ENCODE measurements around the gene DIS3L2.

The DIS3L2 gene

DNA sequence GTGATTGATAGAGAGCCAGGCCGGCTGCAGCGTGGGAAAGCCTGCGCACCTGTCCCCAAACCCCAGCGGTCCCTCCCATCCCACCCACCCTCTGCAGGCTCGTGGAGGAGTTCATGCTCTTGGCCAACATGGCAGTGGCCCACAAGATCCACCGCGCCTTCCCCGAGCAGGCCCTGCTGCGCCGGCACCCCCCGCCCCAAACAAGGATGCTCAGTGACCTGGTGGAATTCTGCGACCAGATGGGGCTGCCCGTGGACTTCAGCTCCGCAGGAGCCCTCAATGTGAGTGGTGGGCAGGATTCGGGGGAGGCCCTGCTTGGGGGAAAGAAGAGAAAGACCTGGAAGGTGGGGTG lies 368.2 kb downstream of the DIS3L2 start:
- TF ChIP-seq TAF1 (IDR thresholded peaks at IDR 0.05; ENCODE audit: borderline replicate concordance, insufficient read depth, low read length) (no peak), FOXP2 (optimal IDR thresholded peaks at IDR 0.05; ENCODE audit: borderline replicate concordance, extremely low read depth, extremely low read length, insufficient read depth) (no peak), SIN3A (IDR thresholded peaks at IDR 0.05; ENCODE audit: borderline replicate concordance, insufficient read depth, low read length) (no peak), POLR2AphosphoS5 (IDR thresholded peaks at IDR 0.05; ENCODE audit: low read depth, low read length) (no peak)
- TF ChIP-seq, protein P1, sequence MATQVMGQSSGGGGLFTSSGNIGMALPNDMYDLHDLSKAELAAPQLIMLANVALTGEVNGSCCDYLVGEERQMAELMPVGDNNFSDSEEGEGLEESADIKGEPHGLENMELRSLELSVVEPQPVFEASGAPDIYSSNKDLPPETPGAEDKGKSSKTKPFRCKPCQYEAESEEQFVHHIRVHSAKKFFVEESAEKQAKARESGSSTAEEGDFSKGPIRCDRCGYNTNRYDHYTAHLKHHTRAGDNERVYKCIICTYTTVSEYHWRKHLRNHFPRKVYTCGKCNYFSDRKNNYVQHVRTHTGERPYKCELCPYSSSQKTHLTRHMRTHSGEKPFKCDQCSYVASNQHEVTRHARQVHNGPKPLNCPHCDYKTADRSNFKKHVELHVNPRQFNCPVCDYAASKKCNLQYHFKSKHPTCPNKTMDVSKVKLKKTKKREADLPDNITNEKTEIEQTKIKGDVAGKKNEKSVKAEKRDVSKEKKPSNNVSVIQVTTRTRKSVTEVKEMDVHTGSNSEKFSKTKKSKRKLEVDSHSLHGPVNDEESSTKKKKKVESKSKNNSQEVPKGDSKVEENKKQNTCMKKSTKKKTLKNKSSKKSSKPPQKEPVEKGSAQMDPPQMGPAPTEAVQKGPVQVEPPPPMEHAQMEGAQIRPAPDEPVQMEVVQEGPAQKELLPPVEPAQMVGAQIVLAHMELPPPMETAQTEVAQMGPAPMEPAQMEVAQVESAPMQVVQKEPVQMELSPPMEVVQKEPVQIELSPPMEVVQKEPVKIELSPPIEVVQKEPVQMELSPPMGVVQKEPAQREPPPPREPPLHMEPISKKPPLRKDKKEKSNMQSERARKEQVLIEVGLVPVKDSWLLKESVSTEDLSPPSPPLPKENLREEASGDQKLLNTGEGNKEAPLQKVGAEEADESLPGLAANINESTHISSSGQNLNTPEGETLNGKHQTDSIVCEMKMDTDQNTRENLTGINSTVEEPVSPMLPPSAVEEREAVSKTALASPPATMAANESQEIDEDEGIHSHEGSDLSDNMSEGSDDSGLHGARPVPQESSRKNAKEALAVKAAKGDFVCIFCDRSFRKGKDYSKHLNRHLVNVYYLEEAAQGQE (IDR thresholded peaks at IDR 0.05; ENCODE audit: insufficient read depth in 1 of 2, low read depth in 2 of 2, low read length in 2 of 2) = no peak

DNA sequence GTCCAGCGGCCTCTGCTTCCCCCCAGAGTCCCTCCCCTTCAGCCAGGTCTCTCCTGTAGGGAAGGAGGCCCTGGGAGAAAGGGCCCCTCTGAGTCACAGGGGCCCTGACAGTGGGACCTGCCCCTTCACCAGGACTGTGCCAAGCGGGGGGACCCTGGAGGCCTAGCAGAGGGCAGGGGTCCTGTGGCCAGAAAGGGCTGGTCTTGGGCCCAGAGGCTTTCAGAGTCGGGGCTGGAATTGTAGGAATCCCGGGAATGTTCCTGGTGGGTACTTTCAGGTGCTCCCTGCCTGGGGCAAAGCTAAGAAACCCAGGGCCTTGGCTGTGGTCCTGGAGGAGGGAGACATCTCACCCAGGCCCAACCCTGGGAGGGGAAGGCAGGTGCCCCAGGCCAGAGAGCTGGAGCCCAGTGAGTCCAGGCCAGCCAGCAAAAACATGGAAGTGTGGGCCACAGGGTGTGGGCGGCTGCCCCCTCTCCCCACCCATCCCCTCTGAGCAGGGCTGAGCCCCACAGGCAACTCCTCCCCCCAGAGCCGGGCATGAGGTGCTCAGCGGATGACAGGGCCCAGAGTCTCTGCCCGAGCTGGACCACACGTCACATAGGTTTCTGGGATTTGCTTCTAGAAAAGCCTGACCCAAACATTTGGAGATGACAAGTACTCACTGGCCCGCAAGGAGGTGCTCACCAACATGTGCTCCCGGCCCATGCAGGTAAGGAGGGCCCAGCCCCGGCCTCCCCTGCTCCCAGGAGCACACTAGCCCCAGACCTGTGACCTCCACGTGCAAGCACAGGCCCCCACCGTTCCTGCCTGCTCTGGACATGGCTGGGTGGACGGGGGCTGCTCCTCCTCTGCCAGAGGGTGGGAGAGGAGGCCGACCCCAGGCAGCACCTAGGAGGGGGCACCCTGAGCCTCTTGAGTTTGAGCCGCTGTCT lies 368.8 kb downstream of the DIS3L2 start:
- TF ChIP-seq, protein P1 (IDR thresholded peaks at IDR 0.05; ENCODE audit: insufficient read depth in 1 of 2, low read depth in 2 of 2, low read length in 2 of 2) = no peak
- TF ChIP-seq FOXP2 (optimal IDR thresholded peaks at IDR 0.05; ENCODE audit: borderline replicate concordance, extremely low read depth, extremely low read length, insufficient read depth) (no peak), POLR2AphosphoS5 (IDR thresholded peaks at IDR 0.05; ENCODE audit: low read depth, low read length) (no peak), SIN3A (IDR thresholded peaks at IDR 0.05; ENCODE audit: borderline replicate concordance, insufficient read depth, low read length) (no peak), TAF1 (IDR thresholded peaks at IDR 0.05; ENCODE audit: borderline replicate concordance, insufficient read depth, low read length) (no peak)

DNA sequence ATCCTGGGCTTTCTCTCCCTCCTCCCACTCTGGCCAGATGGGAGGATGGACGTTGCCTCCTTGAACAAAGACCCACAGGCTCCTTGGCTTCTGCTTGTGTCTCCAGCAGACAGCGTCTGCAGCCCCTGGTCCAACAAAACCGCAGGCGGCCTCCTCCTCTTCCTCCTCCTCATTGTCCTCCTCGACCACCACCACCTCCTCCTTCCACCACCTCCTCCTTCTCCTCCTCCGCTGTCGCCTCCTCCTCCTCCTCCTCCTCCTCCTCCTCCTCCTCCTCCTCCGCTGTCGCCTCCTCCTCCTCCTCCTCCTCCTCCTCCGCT lies 371.4 kb downstream of the DIS3L2 start:
- TF ChIP-seq TAF1 (IDR thresholded peaks at IDR 0.05; ENCODE audit: borderline replicate concordance, insufficient read depth, low read length) (no peak), SIN3A (IDR thresholded peaks at IDR 0.05; ENCODE audit: borderline replicate concordance, insufficient read depth, low read length) (no peak), FOXP2 (optimal IDR thresholded peaks at IDR 0.05; ENCODE audit: borderline replicate concordance, extremely low read depth, extremely low read length, insufficient read depth) (no peak), POLR2AphosphoS5 (IDR thresholded peaks at IDR 0.05; ENCODE audit: low read depth, low read length) (no peak)
- TF ChIP-seq, protein P1 (IDR thresholded peaks at IDR 0.05; ENCODE audit: insufficient read depth in 1 of 2, low read depth in 2 of 2, low read length in 2 of 2) = no peak

DNA sequence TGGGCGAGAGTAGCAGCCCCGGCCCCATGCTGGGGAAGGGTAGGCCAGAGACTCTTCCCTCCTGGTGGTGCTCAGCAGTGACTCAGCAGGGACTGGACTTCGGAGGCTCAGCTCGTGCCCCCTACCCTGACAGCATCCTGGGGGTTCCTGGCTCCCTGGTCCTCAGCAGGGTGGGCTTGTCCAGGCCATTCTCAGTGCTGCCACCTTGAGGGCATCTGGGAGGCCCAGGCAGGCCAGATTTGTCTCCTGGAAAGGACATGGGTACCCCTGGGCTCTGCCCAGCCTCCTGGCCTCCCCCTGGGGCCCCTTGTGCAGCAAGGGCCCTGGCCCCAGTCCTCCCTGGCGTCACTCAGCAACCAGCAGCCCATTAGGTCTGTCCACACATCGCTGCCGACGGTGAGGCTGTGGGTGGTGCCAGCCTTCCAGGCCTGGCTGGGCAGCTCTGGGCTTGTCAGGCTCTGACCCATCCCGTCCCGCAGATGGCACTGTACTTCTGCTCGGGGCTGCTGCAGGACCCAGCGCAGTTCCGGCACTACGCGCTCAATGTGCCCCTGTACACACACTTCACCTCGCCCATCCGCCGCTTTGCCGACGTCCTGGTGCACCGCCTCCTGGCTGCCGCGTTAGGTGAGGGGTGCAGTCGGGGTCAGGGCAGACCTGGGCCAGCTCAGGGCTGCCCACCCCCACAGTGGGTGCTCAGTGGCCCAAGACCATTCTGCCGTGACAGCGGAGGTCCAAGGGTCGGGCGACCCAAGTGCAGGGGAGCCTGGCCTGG lies 372.0 kb downstream of the DIS3L2 start:
- TF ChIP-seq POLR2AphosphoS5 (IDR thresholded peaks at IDR 0.05; ENCODE audit: low read depth, low read length) (no peak), TAF1 (IDR thresholded peaks at IDR 0.05; ENCODE audit: borderline replicate concordance, insufficient read depth, low read length) (no peak), SIN3A (IDR thresholded peaks at IDR 0.05; ENCODE audit: borderline replicate concordance, insufficient read depth, low read length) (no peak), FOXP2 (optimal IDR thresholded peaks at IDR 0.05; ENCODE audit: borderline replicate concordance, extremely low read depth, extremely low read length, insufficient read depth) (no peak)
- TF ChIP-seq, protein P1 (IDR thresholded peaks at IDR 0.05; ENCODE audit: insufficient read depth in 1 of 2, low read depth in 2 of 2, low read length in 2 of 2) = no peak

All from PFSK-1 (cell line).